Activated CD8-positive, alpha-beta memory T cell treated with anti-CD3 and anti-CD28 coated beads for 48 hours (primary cell): ENCODE data around the gene SGCD.
"Not testable (repeated sequence)": the region's sequence is repeated elsewhere in the genome, so short reads cannot be mapped to it uniquely, and the experiment has no call there.

ENCODE experiments used
- DNase-seq, 3 experiments: peaks; one replicate each; pipeline ENCODE4 v3.0.0-alpha.2; 2020; ENCODE audit warnings: low read depth in 2 of 3, low spot score in 2 of 3

The SGCD gene

DNA sequence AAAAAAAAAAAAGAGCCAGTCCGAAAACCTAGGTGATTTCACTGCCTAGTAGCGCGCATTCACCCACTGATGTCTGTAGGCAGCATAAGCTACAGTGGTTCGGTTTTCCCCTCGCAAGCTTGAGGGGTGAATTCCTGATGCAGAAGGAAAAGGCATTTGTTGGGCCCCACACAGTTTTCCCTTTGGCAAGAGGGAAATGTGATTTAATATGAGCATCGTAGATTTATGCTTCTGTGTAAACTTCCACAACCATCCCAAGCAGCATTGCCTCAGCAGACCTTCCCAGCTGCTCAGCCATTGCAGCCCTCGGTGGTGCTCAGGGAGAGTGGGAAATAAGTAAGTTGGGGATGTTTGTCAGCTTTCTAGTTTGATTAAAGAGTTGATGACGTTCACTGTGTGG lies 291.6 kb downstream of the SGCD start:
- DNase-seq = no peak

DNA sequence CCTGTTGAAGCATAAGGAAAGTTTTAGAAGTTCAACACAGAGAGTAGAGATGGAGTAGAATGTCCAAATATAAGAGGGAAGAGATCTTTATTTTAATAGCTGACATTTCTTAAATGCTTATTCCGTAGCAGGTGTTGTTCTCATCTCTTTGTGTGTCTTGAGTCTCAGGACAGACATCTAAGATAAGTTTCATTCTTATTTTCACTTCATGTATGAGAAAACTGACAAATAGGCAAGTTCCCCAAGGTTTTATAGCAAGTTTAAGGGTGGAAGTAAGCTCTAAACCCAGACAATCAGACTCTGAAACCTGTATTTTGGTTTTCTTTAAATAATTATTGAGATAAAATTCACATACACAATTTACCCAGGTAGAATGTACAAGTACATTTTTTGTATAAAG lies 294.8 kb downstream of the SGCD start:
- DNase-seq = no peak

DNA sequence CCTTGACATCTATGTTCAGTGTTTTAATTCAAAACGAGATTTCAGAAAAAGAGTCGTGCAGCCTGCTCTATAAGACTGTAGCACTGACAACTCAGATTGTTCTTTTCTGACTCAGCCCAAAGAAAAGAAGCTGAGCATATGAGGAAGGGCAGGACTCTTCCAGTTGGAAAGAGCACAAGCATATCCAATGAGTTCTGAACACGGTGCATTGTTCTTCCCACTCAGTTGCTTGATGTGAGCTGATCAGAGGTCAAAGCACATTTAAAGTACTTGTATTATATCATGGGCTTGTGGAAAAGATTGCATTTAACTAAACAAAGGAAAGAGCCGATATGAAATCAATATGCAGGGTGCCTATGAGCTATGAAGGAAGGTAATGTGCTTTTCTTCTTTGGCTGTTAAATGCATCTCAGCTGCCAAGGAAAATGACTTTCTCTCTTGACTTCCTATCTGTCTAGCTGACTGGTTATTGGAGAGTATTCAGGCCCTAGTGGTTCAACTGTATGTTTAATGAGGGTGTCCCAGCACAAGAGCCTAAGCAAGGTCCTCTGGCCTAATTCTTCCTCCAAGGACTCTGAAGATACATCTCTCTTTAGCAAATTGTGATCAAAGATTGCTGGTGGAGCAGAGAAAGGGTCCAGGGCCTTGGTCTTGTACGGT lies 296.5 kb downstream of the SGCD start:
- DNase-seq = no peak

DNA sequence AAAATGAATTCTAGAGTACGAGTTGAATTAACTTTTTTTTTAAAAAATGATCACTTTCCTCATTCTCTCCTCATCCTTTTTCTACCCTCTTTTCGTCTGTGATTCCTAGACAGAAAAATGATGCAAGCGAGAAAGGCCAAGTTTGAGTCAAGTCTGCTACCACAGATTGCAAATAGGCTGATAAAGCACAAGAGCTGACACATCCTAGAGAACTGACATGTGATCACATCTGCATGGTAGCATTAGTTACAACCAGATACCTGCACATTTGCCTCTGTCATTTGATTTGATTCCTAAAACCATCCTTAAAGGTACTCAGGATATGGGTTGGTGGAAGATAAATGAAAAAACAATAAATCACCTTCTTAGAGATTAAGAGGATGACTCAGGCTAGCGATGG lies 297.7 kb downstream of the SGCD start:
- DNase-seq = no peak

DNA sequence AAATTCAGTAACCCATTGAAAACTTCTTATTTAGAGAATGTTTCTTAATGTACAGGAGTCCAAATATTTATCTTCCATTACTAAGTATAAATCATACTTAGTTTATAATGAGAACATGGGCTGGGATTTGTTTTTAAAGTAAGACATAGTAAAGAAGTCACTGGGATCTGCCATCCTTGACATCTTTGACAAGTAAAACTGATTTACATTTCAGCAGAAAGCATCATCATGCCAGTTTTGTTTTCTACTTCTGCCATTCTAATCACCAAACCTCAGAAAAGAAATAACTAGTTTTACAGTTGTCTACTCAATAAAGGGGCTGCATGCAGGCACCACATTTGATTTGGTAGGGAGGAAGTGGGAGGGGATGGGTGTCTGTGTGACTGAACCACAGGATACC lies 301.5 kb downstream of the SGCD start:
- DNase-seq = no peak

DNA sequence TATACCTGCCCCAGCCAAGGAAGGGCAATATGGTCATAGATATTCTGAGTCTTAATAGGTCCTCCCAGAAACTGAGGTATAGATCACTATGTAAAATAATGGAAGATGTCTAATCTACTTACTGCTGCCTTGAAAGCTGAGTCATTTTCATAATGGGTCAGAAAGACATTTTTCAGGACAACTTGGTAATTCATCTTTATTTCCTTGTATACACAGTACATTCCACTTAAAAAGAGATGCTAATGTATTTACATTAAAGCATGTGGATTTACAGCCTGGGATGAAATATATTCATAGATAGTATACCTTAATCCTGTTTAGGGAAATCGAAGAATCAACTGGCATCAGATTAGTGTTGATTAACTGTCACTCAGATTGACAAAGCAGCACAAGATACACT lies 304.0 kb downstream of the SGCD start:
- DNase-seq = no peak

DNA sequence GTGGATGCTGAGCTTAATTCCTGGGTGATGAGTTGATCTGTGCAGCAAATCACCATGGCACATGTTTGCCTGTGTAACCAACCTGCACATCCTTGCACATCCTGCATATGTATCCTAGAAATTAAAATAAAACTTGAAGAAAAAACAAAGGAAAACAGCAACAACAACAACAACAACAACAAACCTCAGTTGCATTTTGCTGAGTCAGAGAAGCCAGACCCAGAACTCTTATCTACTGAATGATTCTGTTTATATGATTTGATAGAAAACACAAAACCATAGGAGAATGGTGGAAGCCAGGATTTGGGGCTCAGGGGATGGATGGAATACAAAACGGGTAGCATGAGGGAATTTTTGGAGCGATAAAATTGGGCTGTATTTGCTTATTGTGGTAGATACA lies 307.3 kb downstream of the SGCD start:
- no peak for DNase-seq

DNA sequence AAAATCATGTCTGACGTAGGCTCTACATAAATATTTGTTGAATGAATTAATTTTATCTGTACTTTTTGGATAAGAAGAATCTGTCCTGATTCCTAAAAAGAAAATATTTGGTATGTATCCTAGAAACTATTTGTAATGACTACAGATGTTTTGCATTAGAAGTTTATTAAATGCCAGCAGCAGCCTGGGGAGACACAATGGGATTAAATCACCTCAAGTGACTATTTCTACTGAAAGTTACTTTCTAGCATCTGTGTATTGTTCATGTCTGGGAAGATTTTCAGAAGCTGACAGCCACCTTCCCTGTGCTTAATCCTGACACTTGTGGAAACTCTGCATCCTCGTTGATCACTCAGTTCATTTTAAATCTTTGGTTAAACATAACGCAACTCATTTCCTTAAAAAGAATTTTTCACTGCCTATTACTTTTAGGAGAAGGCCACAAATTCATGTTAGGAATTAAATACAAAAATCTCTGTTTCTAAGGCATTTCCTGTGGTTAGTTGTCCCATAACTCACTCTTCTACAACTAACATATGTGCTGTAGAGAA lies 313.8 kb downstream of the SGCD start:
- no peak for DNase-seq

DNA sequence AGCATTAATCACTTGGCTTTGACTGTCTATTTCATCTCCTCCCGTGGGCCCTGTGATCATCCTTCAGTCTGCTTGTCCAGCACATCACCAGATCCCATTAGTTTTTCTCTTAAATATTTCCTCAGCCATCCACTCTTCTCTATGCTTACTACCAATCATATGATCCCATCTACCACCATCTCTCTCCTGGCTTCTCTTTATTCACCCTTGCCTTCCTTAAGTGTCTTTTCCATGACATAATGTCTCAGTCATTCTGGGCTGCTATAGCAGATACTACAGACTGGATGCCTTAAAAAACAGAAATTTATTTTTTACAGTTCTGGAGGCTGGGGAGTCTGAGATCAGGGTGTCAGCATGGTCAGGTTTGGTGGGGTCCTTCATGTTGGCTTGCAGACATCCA lies 314.7 kb downstream of the SGCD start:
- DNase-seq = no peak

DNA sequence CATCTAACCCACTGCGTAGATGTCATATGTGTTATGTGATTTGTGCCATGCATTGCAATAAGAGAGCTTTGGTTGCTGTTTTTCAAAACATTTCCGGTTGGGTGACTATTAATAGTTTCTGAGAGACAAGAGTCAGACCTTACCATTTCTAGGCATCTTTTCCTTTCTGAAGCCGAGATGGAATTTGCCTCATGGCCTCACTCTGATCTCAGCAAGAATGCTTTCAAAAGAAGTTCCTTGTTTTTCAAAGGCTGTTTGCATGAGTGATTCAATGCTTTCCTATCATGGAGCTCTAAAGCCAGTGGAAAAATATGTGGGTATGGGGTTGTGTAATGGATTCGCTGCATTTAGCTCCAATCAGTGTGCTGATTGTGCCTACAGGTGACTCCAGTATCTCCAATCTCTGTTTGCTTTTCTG lies 320.1 kb downstream of the SGCD start:
- DNase-seq = no peak

DNA sequence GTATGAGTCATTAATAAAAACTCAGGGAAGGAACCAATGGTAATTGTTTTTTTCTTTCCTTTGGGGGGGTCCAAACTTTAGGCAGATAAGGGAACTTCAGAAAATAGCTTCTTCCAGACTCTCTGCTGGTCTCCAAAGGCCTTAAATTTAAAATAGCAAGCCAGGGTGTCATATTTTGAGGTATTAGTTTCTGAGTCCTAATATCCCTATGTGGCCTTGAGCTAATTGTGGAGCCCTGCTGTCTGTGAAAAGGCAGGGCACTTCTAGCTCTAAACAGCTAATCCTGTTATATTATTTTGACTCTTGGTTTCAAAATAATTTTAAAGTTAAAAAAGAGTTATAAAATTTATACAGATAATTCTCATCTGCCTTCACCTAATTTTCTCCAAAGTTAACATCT lies 327.5 kb downstream of the SGCD start:
- no peak for DNase-seq

DNA sequence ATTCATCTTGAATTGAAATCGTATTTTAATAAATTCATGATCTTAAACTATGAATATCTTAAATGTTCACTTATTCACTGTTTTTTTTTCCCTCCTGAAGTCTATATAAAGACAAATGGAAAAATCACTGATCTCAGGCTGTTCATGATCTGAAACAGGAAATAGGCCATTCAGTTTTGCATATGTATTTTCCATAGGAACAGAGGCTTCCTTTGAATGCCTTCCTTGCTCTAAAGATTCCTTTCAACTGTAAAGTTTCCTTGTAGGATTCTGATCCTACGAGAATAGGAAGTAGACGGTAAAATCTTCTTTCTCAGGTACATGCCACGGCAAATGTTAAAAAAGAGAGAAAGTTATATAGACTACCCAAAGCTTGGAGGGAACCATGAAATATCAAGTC lies 328.8 kb downstream of the SGCD start:
- DNase-seq = no peak

DNA sequence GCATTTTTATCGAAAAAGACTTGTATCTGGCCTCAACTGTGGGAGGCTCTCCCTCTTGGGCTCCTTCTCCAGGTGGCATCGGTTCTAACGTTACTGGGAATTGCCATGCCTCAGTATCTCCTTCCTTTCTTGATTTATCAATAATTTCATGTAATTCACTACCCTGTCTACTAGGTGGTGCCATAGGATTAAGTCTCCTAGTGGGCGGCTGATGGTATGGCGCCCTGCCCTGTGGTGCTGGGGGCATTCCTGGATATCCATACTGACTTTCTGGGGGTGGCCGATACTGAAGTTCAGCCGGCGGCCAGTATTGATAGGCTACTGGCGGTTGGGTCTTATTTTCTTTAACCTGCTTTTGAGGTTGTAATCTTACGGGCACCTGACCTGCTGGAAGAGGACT lies 337.9 kb downstream of the SGCD start:
- DNase-seq = not testable (repeated sequence)

DNA sequence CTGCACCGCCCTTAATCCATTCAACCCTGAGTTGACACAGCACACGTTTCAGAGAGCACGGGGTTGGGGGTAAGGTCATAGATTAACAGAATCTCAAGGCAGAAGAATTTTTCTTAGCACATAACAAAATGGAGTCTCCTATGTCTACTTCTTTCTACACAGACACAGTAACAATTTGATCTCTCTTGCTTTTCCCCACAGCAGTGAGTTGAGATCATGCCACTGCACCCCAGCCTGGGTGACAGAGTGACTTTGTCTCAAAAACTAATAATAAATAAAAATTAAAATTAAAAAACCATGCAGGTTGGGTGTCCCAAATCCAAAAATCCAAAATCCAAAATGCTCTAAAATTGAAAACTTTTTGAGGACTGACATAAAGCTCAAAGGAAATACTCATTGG lies 339.7 kb downstream of the SGCD start:
- DNase-seq = not testable (repeated sequence)

DNA sequence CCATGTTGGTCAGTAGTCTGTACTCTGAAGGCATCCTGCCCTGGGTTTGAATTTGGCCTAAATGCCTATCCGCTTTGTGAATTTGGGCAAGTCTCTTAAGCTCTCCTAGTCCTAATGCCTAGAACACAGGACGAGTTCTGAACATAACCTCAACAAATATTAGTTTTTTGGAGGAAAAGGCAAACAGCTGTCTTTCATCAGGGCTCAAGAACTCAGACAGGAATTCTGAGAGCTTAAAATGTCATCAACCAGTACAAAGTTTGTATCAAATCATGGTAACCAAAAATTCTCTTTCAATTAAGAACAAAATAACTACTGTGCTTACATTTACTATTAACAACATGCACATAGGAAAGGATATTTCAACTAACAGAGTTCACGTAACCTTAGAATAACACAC lies 340.7 kb downstream of the SGCD start:
- no peak for DNase-seq

DNA sequence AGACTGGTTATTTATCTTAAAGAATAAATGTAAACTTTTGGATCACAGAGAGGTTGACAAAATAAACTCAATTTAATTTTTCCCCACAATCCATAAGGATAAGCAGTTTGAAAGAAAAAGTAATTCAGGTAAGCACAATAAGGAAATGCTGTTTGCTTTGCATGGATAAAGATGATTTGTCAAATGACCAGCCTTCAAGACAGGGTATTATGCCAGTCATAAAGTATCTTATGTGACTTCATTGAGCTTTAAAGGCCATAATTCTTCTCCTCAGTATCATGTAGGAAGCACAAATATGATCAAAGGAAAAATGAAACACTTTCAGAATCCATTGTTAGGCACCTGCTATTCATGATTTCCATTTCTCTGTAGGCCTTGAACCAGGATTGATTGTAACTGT lies 342.5 kb downstream of the SGCD start:
- no peak for DNase-seq

DNA sequence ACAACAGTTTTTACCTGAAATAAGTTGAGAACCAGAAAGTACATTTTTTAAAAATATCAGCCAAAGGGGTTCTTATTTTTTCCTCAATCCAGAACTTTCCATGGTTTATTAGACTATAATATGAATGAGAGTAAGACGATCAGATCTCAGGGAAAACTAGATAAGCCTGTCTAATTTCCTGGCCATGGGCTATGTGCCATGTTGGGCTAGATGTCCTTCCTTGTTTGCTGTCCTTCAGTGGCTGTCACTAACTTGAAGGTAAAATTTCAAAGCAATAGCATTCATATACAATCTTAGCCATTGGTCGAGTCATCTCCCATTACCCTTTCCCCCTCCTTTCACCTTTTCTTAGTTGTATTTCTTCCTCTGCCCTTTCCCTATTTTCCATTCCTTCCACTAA lies 343.7 kb downstream of the SGCD start:
- DNase-seq = no peak

DNA sequence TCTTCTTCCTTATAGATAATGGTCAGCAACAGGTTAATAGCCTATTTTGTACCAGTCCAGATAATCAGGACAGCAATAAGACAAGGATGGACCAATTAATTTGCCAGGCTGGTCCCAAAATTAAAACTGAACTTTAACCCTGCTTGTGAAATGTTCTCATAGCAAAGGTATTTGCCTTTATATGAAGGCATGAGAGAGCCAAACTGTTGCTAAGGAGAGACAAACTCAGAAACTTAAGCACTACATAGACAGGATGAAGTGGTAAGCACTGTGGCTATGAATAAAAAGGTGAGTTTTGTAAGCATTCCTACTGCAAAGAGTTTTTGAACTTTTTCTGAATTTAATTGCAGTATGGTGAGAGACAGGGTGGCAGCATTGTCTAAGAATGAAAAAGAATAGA lies 348.4 kb downstream of the SGCD start:
- DNase-seq = no peak

DNA sequence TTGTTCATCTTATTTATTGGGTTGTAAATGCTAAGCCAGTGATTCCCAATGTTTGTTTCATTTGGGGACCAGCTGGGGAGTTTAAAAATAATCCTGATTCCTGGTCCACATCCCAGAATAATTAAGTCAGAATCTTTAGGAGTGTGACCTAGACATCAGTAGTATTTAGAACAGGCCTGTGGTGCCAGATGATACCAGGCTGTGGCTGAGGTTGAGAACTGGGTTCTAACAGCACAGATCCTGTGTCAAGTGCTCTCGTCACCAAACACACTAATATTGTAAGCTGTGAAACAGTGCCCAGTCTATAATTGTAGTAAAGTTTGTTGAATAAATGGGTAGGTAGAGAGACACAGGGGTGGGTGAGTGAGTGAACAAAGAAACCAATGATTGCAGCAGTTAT lies 351.0 kb downstream of the SGCD start:
- no peak for DNase-seq

DNA sequence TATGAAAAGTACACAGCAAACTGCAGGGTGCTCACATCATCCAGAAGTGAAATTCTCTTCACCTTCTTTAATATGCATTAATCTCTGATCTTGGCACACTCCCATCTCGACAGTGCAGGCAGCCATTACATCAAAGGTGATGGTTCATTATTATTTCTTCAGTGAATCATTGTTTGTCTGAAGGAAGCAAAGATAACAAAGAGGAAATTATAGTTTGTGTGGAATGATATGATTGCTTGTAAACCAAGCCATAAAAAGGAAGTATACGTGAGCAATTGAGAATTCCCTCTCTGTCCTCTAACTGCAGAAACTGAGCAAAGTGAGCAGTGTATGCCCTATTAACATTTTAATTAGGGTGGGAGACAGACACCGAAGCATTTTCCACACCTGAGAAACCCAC lies 351.5 kb downstream of the SGCD start:
- DNase-seq = no peak

DNA sequence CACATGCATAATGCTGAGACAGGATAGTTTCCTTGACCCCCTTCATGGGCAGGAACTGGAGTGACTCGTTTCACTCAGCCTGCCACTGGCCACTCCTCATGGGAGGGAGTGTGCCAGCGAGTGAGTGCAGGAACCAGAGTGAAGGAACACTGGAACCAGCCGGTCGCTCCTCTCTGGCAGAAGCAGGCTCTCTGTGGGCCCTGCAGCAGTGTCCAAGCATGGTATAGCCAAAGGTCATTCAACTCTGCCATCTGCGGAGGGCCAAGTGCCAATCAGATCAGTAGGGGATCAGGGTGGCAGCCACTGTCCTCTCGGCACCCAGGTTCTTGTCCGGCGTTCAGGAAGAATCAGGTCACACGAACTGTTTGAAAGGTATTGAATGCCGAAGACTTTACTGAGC lies 353.9 kb downstream of the SGCD start:
- DNase-seq = no peak

DNA sequence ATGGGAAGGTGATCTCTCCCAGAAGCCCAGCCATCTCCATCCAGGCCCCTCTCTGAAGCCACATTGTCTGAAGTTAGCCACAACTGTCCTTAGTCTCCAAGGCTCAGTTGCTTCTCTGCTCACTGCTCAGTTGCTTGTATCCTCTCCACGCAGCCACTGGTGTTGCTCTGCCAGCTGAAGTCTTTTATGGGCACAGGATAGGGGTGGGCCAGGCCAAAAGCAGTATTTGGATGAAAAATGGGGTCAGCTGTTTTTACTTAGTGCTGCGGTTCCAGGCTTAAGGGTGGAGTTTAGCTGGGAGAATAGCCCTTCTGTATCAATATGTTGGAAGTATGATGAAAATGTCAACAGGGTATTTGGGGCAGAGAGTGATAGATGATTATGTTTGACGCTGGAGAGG lies 354.3 kb downstream of the SGCD start:
- DNase-seq = no peak

DNA sequence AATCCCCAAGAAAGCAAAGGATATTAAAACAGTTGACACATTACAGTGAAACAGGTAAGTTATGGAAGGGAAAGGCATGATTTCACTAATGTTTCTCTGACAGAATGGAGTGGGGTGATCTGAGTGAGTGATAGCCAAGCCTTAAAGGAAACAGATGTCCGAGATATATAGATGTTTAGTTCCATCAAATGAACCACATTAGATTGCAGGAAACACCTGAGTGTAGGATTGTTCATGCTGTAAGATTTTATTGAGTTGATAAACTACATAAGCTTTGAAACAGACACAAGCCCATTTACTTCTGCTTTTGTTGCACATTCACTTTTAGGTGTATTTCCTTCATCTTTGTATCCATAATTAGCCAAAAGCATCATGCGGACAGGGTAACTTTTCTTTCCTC lies 356.0 kb downstream of the SGCD start:
- no peak for DNase-seq

DNA sequence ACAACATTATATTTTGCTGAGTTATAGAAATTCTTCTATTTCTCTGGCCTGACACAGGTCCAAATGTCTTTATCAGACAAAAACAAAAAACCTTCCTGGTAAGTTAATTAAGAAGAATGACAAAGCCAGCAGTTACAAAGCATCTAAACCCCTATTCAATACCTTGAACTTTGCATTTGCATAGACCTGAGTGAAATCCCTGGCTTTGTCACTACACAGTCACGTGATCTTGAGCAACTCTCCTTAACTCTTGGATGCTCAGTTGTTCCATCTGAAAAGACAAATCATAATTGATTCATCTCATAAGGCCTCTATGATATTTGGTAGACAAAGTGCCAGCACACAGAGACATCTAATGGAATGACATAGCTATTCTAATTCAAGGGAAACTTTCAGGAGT lies 356.5 kb downstream of the SGCD start:
- DNase-seq = no peak
